Right renal cortex interstitium (tissue), 3 donors: Measurements from ENCODE around the gene CLASRP. TPM values are rescaled to one million over a fixed set of nuclear protein-coding genes. Genes with fewer than 3 reads are reported as not detected.

Experiments
- DNase-seq, 3 donors: peaks; one replicate each; pipeline ENCODE4 v3.0.0-alpha.2; 2013; ENCODE audit warnings: low read depth in 3 of 3, low spot score in 2 of 3
- polyA plus RNA-seq, 3 donors: library from polyadenylated mRNA; unstranded; fragments of 120-200 nt; gene quantifications; one replicate each; pipeline ENCODE4 v1.2.1, GENCODE V29; 2013; ENCODE audit not compliant: insufficient read length in 3 of 3

The CLASRP gene
- polyA plus RNA-seq, 3 donors = 54.1 to 59.4 (median 56.6) TPM

- no peak for DNase-seq
Measured at GRCh38 chr19:45020071-45020470, 18.8 kb upstream of the CLASRP start.

GRCh38 chr19:45021971-45022370, 16.9 kb upstream of the CLASRP start:
- DNase-seq = no peak

GRCh38 chr19:45023048-45023447, 15.8 kb upstream of the CLASRP start:
- no peak for DNase-seq

- DNase-seq = no peak
Measured at GRCh38 chr19:45025264-45025663, 13.6 kb upstream of the CLASRP start.

GRCh38 chr19:45027371-45027770, 11.5 kb upstream of the CLASRP start:
- DNase-seq = no peak

GRCh38 chr19:45030825-45031224, 8.0 kb upstream of the CLASRP start:
- DNase-seq = no peak

GRCh38 chr19:45032421-45032820, 6.4 kb upstream of the CLASRP start:
- DNase-seq = no peak

GRCh38 chr19:45035755-45036154, 3.1 kb upstream of the CLASRP start:
- DNase-seq = no peak

- no peak for DNase-seq
Measured at GRCh38 chr19:45037393-45038169, 1.3 kb upstream of the CLASRP start.

- DNase-seq = no peak
Measured at GRCh38 chr19:45040059-45040771, 1.4 kb downstream of the CLASRP start.

- no peak for DNase-seq
Measured at GRCh38 chr19:45041125-45041524, 2.3 kb downstream of the CLASRP start.

GRCh38 chr19:45045671-45046353, 7.0 kb downstream of the CLASRP start:
- no peak for DNase-seq

- no peak for DNase-seq
Measured at GRCh38 chr19:45046355-45046754, 7.5 kb downstream of the CLASRP start.

GRCh38 chr19:45047188-45047797, 8.4 kb downstream of the CLASRP start:
- no peak for DNase-seq

GRCh38 chr19:45049073-45049736, 10.4 kb downstream of the CLASRP start:
- no peak for DNase-seq

GRCh38 chr19:45050036-45050435, 11.2 kb downstream of the CLASRP start:
- DNase-seq = no peak

- no peak for DNase-seq
Measured at GRCh38 chr19:45051929-45052579, 13.2 kb downstream of the CLASRP start.

GRCh38 chr19:45056831-45057230, 18.0 kb downstream of the CLASRP start:
- no peak for DNase-seq

GRCh38 chr19:45057444-45057843, 18.6 kb downstream of the CLASRP start:
- DNase-seq = no peak

GRCh38 chr19:45058622-45059159, 19.8 kb downstream of the CLASRP start:
- DNase-seq = no peak
